HEK293 (cell line): ENCODE measurements around the gene MEF2C.
A peak's percentile ranks its signal among the peaks of the same experiment; 100 is the strongest.

Experiments
- GFI1B ChIP-seq: fragments of 450-650 bp; formaldehyde crosslinking; IDR thresholded peaks from 2 replicates; pipeline ENCODE4 v1.5.1; 2016; ENCODE audit warnings: missing biosample characterization, missing genetic modification characterization
- GLIS2 ChIP-seq: fragments of 450-650 bp; formaldehyde crosslinking; IDR thresholded peaks from 2 replicates; pipeline ENCODE4 v1.5.1; 2016; ENCODE audit warnings: missing biosample characterization, missing genetic modification characterization
- HOXA7 ChIP-seq: sonication (generic); formaldehyde crosslinking; IDR thresholded peaks from 2 replicates; pipeline ENCODE4 v1.8.1; 2022; ENCODE audit warnings: missing genetic modification reagents, borderline replicate concordance
- KLF1 ChIP-seq: fragments of 450-650 bp; formaldehyde crosslinking; IDR thresholded peaks from 2 replicates; pipeline ENCODE4 v1.5.1; 2016; ENCODE audit warnings: missing biosample characterization, missing genetic modification characterization
- MYNN ChIP-seq: fragments of 450-650 bp; formaldehyde crosslinking; IDR thresholded peaks from 2 replicates; pipeline ENCODE4 v1.5.1; 2016; ENCODE audit warnings: missing biosample characterization, missing genetic modification characterization, borderline replicate concordance
- OVOL3 ChIP-seq: fragments of 450-650 bp; formaldehyde crosslinking; IDR thresholded peaks from 2 replicates; pipeline ENCODE4 v1.5.1; 2016; ENCODE audit warnings: missing biosample characterization, missing genetic modification characterization
- PRDM10 ChIP-seq: fragments of 450-650 bp; formaldehyde crosslinking; IDR thresholded peaks from 2 replicates; pipeline ENCODE4 v1.5.1; 2016; ENCODE audit warnings: missing biosample characterization, missing genetic modification characterization
- REPIN1 ChIP-seq: fragments of 450-650 bp; formaldehyde crosslinking; IDR thresholded peaks from 2 replicates; pipeline ENCODE4 v1.5.1; 2017; ENCODE audit warnings: missing biosample characterization, missing genetic modification characterization, low read depth
- ZBTB17 ChIP-seq: fragments of 450-650 bp; formaldehyde crosslinking; IDR thresholded peaks from 2 replicates; pipeline ENCODE4 v1.5.1; 2016; ENCODE audit warnings: missing biosample characterization, missing genetic modification characterization
- ZBTB21 ChIP-seq: fragments of 450-650 bp; formaldehyde crosslinking; IDR thresholded peaks from 2 replicates; pipeline ENCODE4 v1.5.1; 2017; ENCODE audit warnings: missing biosample characterization, missing genetic modification characterization
- ZBTB49 ChIP-seq: fragments of 450-650 bp; formaldehyde crosslinking; IDR thresholded peaks from 2 replicates; pipeline ENCODE4 v1.5.1; 2016; ENCODE audit warnings: missing biosample characterization, missing genetic modification characterization, low read depth
- ZFP3 ChIP-seq: fragments of 450-650 bp; formaldehyde crosslinking; IDR thresholded peaks from 2 replicates; pipeline ENCODE4 v1.5.1; 2016; ENCODE audit warnings: low read depth, missing biosample characterization, missing genetic modification characterization
- ZNF16 ChIP-seq: fragments of 450-650 bp; formaldehyde crosslinking; IDR thresholded peaks from 2 replicates; pipeline ENCODE4 v1.5.1; 2016; ENCODE audit warnings: low read depth, missing biosample characterization, missing genetic modification characterization
- ZNF174 ChIP-seq: fragments of 450-650 bp; formaldehyde crosslinking; IDR thresholded peaks from 2 replicates; pipeline ENCODE4 v1.5.0; 2017; ENCODE audit warnings: missing biosample characterization, mild to moderate bottlenecking, missing genetic modification characterization
- ZNF280C ChIP-seq: fragments of 450-650 bp; formaldehyde crosslinking; IDR thresholded peaks from 2 replicates; pipeline ENCODE4 v1.5.1; 2016; ENCODE audit warnings: missing biosample characterization, missing genetic modification characterization
- ZNF398 ChIP-seq: fragments of 450-650 bp; formaldehyde crosslinking; IDR thresholded peaks from 2 replicates; pipeline ENCODE4 v1.5.1; 2017; ENCODE audit warnings: missing biosample characterization, missing genetic modification characterization
- ZNF416 ChIP-seq: fragments of 450-650 bp; formaldehyde crosslinking; IDR thresholded peaks from 2 replicates; pipeline ENCODE4 v1.5.1; 2016; ENCODE audit warnings: missing biosample characterization, missing genetic modification characterization
- ZNF423 ChIP-seq: fragments of 450-650 bp; formaldehyde crosslinking; IDR thresholded peaks from 2 replicates; pipeline ENCODE4 v1.5.1; 2016; ENCODE audit warnings: missing biosample characterization, missing genetic modification characterization
- ZNF433 ChIP-seq: fragments of 450-650 bp; formaldehyde crosslinking; IDR thresholded peaks from 2 replicates; pipeline ENCODE4 v1.5.1; 2016; ENCODE audit warnings: missing biosample characterization, missing genetic modification characterization, low read depth
- ZNF48 ChIP-seq: fragments of 450-650 bp; formaldehyde crosslinking; IDR thresholded peaks from 2 replicates; pipeline ENCODE4 v1.5.1; 2016; ENCODE audit warnings: missing biosample characterization, missing genetic modification characterization
- ZNF501 ChIP-seq: fragments of 450-650 bp; formaldehyde crosslinking; IDR thresholded peaks from 2 replicates; pipeline ENCODE4 v1.5.1; 2016; ENCODE audit warnings: missing biosample characterization, missing genetic modification characterization
- ZNF514 ChIP-seq: fragments of 450-650 bp; formaldehyde crosslinking; IDR thresholded peaks from 2 replicates; pipeline ENCODE4 v1.5.1; 2016; ENCODE audit warnings: missing biosample characterization, missing genetic modification characterization
- ZNF530 ChIP-seq: fragments of 450-650 bp; formaldehyde crosslinking; IDR thresholded peaks from 2 replicates; pipeline ENCODE4 v1.5.1; 2016; ENCODE audit warnings: low read depth, missing biosample characterization, missing genetic modification characterization
- ZNF555 ChIP-seq: fragments of 450-650 bp; formaldehyde crosslinking; conservative IDR thresholded peaks from 2 replicates; pipeline ENCODE4 v1.5.1; 2017; ENCODE audit warnings: missing biosample characterization, mild to moderate bottlenecking, missing genetic modification characterization, inconsistent platforms
- ZNF596 ChIP-seq: fragments of 450-650 bp; IDR thresholded peaks from 2 replicates; pipeline ENCODE4 v1.5.0; 2018; ENCODE audit warnings: missing biosample characterization, mild to moderate bottlenecking, missing genetic modification characterization, moderate library complexity
- ZNF610 ChIP-seq: fragments of 450-650 bp; formaldehyde crosslinking; IDR thresholded peaks from 2 replicates; pipeline ENCODE4 v1.5.1; 2016; ENCODE audit warnings: missing biosample characterization, missing genetic modification characterization, borderline replicate concordance
- ZNF645 ChIP-seq: fragments of 450-650 bp; formaldehyde crosslinking; IDR thresholded peaks from 2 replicates; pipeline ENCODE4; 2016; ENCODE audit warnings: missing biosample characterization, missing genetic modification characterization
- ZNF670 ChIP-seq: fragments of 450-650 bp; formaldehyde crosslinking; IDR thresholded peaks from 2 replicates; pipeline ENCODE4 v1.5.1; 2016; ENCODE audit warnings: missing biosample characterization, missing genetic modification characterization, low read depth
- ZNF785 ChIP-seq: fragments of 450-650 bp; formaldehyde crosslinking; IDR thresholded peaks from 2 replicates; pipeline ENCODE4 v1.5.1; 2016; ENCODE audit warnings: missing biosample characterization, missing genetic modification characterization

MEF2C gene

GRCh38 chr5:88674356-88675167 is 208.4 kb downstream of the MEF2C start (continued):
- TF ChIP-seq ZBTB49 (tag by site-specific recombination) = no peak
- no peak for TF ChIP-seq ZNF280C (tag by site-specific recombination)
- TF ChIP-seq ZNF16 = no peak
- no peak for TF ChIP-seq KLF1 (tag by site-specific recombination)
- peak; percentile 99 for TF ChIP-seq GLIS2 (tag by site-specific recombination)
- no peak for TF ChIP-seq REPIN1
- TF ChIP-seq ZNF423 (tag by site-specific recombination) = no peak
- peak; percentile 85 for TF ChIP-seq ZNF501
- TF ChIP-seq ZNF555 (tag by site-specific recombination) = no peak
- no peak for TF ChIP-seq ZNF514 (tag by site-specific recombination)
- TF ChIP-seq ZFP3 (tag by site-specific recombination) = no peak
- no peak; the same call in 1 of the 2 replicates for TF ChIP-seq OVOL3 (tag by site-specific recombination)
- peak; percentile 53; the same call in 1 of the 2 replicates for TF ChIP-seq ZNF610
- no peak for TF ChIP-seq ZNF433
- TF ChIP-seq ZNF416 (tag by site-specific recombination) = no peak
- peak; percentile 83; the same call in 1 of the 2 replicates for TF ChIP-seq ZNF785 (tag by site-specific recombination)
- TF ChIP-seq ZBTB21 (tag by site-specific recombination) = no peak; the same call in 1 of the 2 replicates
- TF ChIP-seq GFI1B = no peak
- no peak for TF ChIP-seq ZNF670 (tag by site-specific recombination)
- no peak for TF ChIP-seq ZNF174 (tag by site-specific recombination)
- no peak for TF ChIP-seq ZNF596 (tag by site-specific recombination)
- TF ChIP-seq HOXA7 (CRISPR knock-in tag) = peak; percentile 37; the same call in 1 of the 2 replicates
- peak; percentile 84 for TF ChIP-seq PRDM10 (tag by site-specific recombination)
- TF ChIP-seq ZBTB17 (tag by site-specific recombination) = peak; percentile 71
- TF ChIP-seq MYNN (tag by site-specific recombination) = no peak
- TF ChIP-seq ZNF398 (tag by site-specific recombination) = peak; percentile 82
- TF ChIP-seq ZNF530 (tag by site-specific recombination) = no peak
- TF ChIP-seq ZNF48 = no peak
- TF ChIP-seq ZNF645 (tag by site-specific recombination) = no peak
